ENCODE results near the gene IL1RAP.

The IL1RAP gene

DNA sequence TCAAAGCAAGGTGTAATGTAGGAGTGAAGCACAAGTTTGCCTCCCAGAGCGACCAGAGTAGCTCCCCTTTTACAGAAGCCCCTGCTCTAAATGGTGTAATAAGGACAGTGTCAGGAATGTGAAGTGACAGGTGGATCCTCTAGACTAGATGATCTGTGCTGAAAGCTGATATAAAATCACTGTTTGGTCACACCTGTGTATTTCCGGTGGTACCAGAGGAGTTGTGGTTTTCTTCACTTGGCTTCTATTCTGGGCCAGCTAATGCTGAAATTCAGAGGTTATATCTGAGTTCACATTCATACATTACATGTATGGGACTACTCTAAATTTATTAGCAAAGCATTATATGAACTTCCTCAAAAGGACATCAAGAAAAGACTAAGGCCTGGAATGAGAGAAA lies 117.4 kb downstream of the IL1RAP start:
- Histone ChIP-seq H3K36me3 (ENCODE audit: control insufficient read depth in 1 of 2, insufficient read depth in 2 of 2, low read length in 2 of 2) (no peaks in the 10 kb centered on the region), H3K4me3 (ENCODE audit: low read depth in 1 of 2, low read length in 2 of 2) (no peak overlapping the region), H3K4me1 (ENCODE audit: control insufficient read depth in 1 of 2, insufficient read depth in 2 of 2, low read length in 2 of 2) (no peaks in the 10 kb centered on the region), H3K27me3 (ENCODE audit: control insufficient read depth in 1 of 2, insufficient read depth in 2 of 2, low read length in 2 of 2) (no peaks in the 10 kb centered on the region), H3K9ac (ENCODE audit: low read depth in 1 of 2, low read length in 2 of 2) (no peak overlapping the region), H3K27ac (ENCODE audit: low read depth, low read length) (no peak overlapping the region), H3K9me3 (ENCODE audit: control insufficient read depth in 1 of 2, low read length in 2 of 2) (no peaks in the 10 kb centered on the region)

- Histone ChIP-seq H3K4me1 (ENCODE audit: control insufficient read depth in 1 of 2, insufficient read depth in 2 of 2, low read length in 2 of 2) (no peaks in the 10 kb centered on the region), H3K4me3 (ENCODE audit: low read depth in 1 of 2, low read length in 2 of 2) (no peak overlapping the region), H3K9me3 (ENCODE audit: control insufficient read depth in 1 of 2, low read length in 2 of 2) (no peaks in the 10 kb centered on the region), H3K36me3 (ENCODE audit: control insufficient read depth in 1 of 2, insufficient read depth in 2 of 2, low read length in 2 of 2) (no peaks in the 10 kb centered on the region), H3K27ac (ENCODE audit: low read depth, low read length) (no peak overlapping the region), H3K9ac (ENCODE audit: low read depth in 1 of 2, low read length in 2 of 2) (no peak overlapping the region), H3K27me3 (ENCODE audit: control insufficient read depth in 1 of 2, insufficient read depth in 2 of 2, low read length in 2 of 2) (no peaks in the 10 kb centered on the region)
These were observed 127.7 kb downstream of the IL1RAP start for GRCh38 chr3:190641564-190641963.

DNA sequence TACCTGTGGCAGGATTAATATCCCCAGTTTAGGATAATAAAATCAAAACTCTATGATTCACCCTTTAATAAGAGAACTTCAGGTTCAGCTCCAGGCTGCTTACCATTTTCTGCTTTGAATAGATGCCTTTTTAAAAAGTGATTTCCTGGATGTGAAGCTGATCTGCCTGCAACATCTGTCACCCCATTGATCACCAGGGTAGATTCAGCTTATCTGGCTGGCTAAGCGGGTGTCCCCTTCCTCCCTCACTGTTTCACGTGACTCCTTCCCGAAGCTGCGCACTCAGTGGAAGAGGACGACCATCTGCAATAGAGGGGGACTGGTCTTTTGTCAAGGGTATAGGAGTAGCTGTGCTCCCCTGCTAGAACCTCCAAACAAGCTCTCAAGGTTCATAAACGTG lies 128.1 kb downstream of the IL1RAP start:
- no peak overlapping the region for H3K9ac ChIP-seq (ENCODE audit: low read depth in 1 of 2, low read length in 2 of 2)
- H3K36me3 ChIP-seq (ENCODE audit: control insufficient read depth in 1 of 2, insufficient read depth in 2 of 2, low read length in 2 of 2), result no peaks in the 10 kb centered on the region
- no peaks in the 10 kb centered on the region for H3K4me1 ChIP-seq (ENCODE audit: control insufficient read depth in 1 of 2, insufficient read depth in 2 of 2, low read length in 2 of 2)
- H3K4me3 ChIP-seq (ENCODE audit: low read depth in 1 of 2, low read length in 2 of 2), result no peak overlapping the region
- no peaks in the 10 kb centered on the region for H3K9me3 ChIP-seq (ENCODE audit: control insufficient read depth in 1 of 2, low read length in 2 of 2)
- no peaks in the 10 kb centered on the region for H3K27me3 ChIP-seq (ENCODE audit: control insufficient read depth in 1 of 2, insufficient read depth in 2 of 2, low read length in 2 of 2)
- no peak overlapping the region for H3K27ac ChIP-seq (ENCODE audit: low read depth, low read length)

GRCh38 chr3:190644035-190644434 lies 130.2 kb downstream of the IL1RAP start:
- H3K27ac ChIP-seq (ENCODE audit: low read depth, low read length), result no peak overlapping the region
- no peaks in the 10 kb centered on the region for H3K27me3 ChIP-seq (ENCODE audit: control insufficient read depth in 1 of 2, insufficient read depth in 2 of 2, low read length in 2 of 2)
- no peak overlapping the region for H3K4me3 ChIP-seq (ENCODE audit: low read depth in 1 of 2, low read length in 2 of 2)
- no peaks in the 10 kb centered on the region for H3K4me1 ChIP-seq (ENCODE audit: control insufficient read depth in 1 of 2, insufficient read depth in 2 of 2, low read length in 2 of 2)
- H3K9ac ChIP-seq (ENCODE audit: low read depth in 1 of 2, low read length in 2 of 2), result no peak overlapping the region
- no peaks in the 10 kb centered on the region for H3K36me3 ChIP-seq (ENCODE audit: control insufficient read depth in 1 of 2, insufficient read depth in 2 of 2, low read length in 2 of 2)
- no peaks in the 10 kb centered on the region for H3K9me3 ChIP-seq (ENCODE audit: control insufficient read depth in 1 of 2, low read length in 2 of 2)

GRCh38 chr3:190644766-190645165 lies 130.9 kb downstream of the IL1RAP start:
- Histone ChIP-seq H3K9ac (ENCODE audit: low read depth in 1 of 2, low read length in 2 of 2) (no peak overlapping the region), H3K4me3 (ENCODE audit: low read depth in 1 of 2, low read length in 2 of 2) (no peak overlapping the region), H3K4me1 (ENCODE audit: control insufficient read depth in 1 of 2, insufficient read depth in 2 of 2, low read length in 2 of 2) (no peaks in the 10 kb centered on the region), H3K27ac (ENCODE audit: low read depth, low read length) (no peak overlapping the region), H3K36me3 (ENCODE audit: control insufficient read depth in 1 of 2, insufficient read depth in 2 of 2, low read length in 2 of 2) (no peaks in the 10 kb centered on the region), H3K27me3 (ENCODE audit: control insufficient read depth in 1 of 2, insufficient read depth in 2 of 2, low read length in 2 of 2) (no peaks in the 10 kb centered on the region), H3K9me3 (ENCODE audit: control insufficient read depth in 1 of 2, low read length in 2 of 2) (no peaks in the 10 kb centered on the region)

- Histone ChIP-seq H3K4me1 (ENCODE audit: control insufficient read depth in 1 of 2, insufficient read depth in 2 of 2, low read length in 2 of 2) (no peaks in the 10 kb centered on the region), H3K27me3 (ENCODE audit: control insufficient read depth in 1 of 2, insufficient read depth in 2 of 2, low read length in 2 of 2) (no peaks in the 10 kb centered on the region), H3K9me3 (ENCODE audit: control insufficient read depth in 1 of 2, low read length in 2 of 2) (no peaks in the 10 kb centered on the region), H3K36me3 (ENCODE audit: control insufficient read depth in 1 of 2, insufficient read depth in 2 of 2, low read length in 2 of 2) (no peaks in the 10 kb centered on the region), H3K27ac (ENCODE audit: low read depth, low read length) (no peak overlapping the region), H3K9ac (ENCODE audit: low read depth in 1 of 2, low read length in 2 of 2) (no peak overlapping the region), H3K4me3 (ENCODE audit: low read depth in 1 of 2, low read length in 2 of 2) (no peak overlapping the region)
These were observed 132.1 kb downstream of the IL1RAP start for GRCh38 chr3:190645932-190646460.

DNA sequence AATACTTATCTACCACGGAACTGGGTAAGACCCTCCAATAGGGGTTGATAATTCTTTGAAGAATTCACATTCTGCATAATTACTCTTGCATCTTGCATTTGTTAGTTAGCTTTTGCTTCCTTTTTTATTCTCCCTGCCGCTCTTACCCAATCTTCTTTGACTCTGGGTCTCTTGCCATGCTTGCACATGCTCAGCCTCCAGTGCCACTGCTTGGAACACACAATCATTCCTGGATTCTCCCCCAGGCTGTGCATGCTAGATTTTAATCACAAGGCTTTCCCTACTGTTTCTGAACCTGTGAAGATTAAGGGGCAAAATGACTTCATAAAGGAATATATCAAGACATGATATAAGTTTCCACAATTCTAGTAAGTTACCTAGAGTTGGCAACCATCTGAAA lies 133.1 kb downstream of the IL1RAP start:
- no peaks in the 10 kb centered on the region for H3K4me1 ChIP-seq (ENCODE audit: control insufficient read depth in 1 of 2, insufficient read depth in 2 of 2, low read length in 2 of 2)
- H3K9ac ChIP-seq (ENCODE audit: low read depth in 1 of 2, low read length in 2 of 2), result no peak overlapping the region
- H3K4me3 ChIP-seq (ENCODE audit: low read depth in 1 of 2, low read length in 2 of 2), result no peak overlapping the region
- no peaks in the 10 kb centered on the region for H3K9me3 ChIP-seq (ENCODE audit: control insufficient read depth in 1 of 2, low read length in 2 of 2)
- no peaks in the 10 kb centered on the region for H3K27me3 ChIP-seq (ENCODE audit: control insufficient read depth in 1 of 2, insufficient read depth in 2 of 2, low read length in 2 of 2)
- H3K36me3 ChIP-seq (ENCODE audit: control insufficient read depth in 1 of 2, insufficient read depth in 2 of 2, low read length in 2 of 2), result no peaks in the 10 kb centered on the region
- H3K27ac ChIP-seq (ENCODE audit: low read depth, low read length), result no peak overlapping the region

GRCh38 chr3:190655933-190656332 lies 142.0 kb downstream of the IL1RAP start:
- Histone ChIP-seq H3K27ac (ENCODE audit: low read depth, low read length) (no peak overlapping the region), H3K9ac (ENCODE audit: low read depth in 1 of 2, low read length in 2 of 2) (no peak overlapping the region), H3K36me3 (ENCODE audit: control insufficient read depth in 1 of 2, insufficient read depth in 2 of 2, low read length in 2 of 2) (no peaks in the 10 kb centered on the region), H3K9me3 (ENCODE audit: control insufficient read depth in 1 of 2, low read length in 2 of 2) (no peaks in the 10 kb centered on the region), H3K4me3 (ENCODE audit: low read depth in 1 of 2, low read length in 2 of 2) (no peak overlapping the region), H3K4me1 (ENCODE audit: control insufficient read depth in 1 of 2, insufficient read depth in 2 of 2, low read length in 2 of 2) (no peaks in the 10 kb centered on the region), H3K27me3 (ENCODE audit: control insufficient read depth in 1 of 2, insufficient read depth in 2 of 2, low read length in 2 of 2) (no peaks in the 10 kb centered on the region)

GRCh38 chr3:190658106-190658505 lies 144.2 kb downstream of the IL1RAP start:
- no peaks in the 10 kb centered on the region for H3K9me3 ChIP-seq (ENCODE audit: control insufficient read depth in 1 of 2, low read length in 2 of 2)
- no peaks in the 10 kb centered on the region for H3K36me3 ChIP-seq (ENCODE audit: control insufficient read depth in 1 of 2, insufficient read depth in 2 of 2, low read length in 2 of 2)
- H3K27ac ChIP-seq (ENCODE audit: low read depth, low read length), result no peak overlapping the region
- no peaks in the 10 kb centered on the region for H3K4me1 ChIP-seq (ENCODE audit: control insufficient read depth in 1 of 2, insufficient read depth in 2 of 2, low read length in 2 of 2)
- no peak overlapping the region for H3K4me3 ChIP-seq (ENCODE audit: low read depth in 1 of 2, low read length in 2 of 2)
- no peak overlapping the region for H3K9ac ChIP-seq (ENCODE audit: low read depth in 1 of 2, low read length in 2 of 2)
- no peaks in the 10 kb centered on the region for H3K27me3 ChIP-seq (ENCODE audit: control insufficient read depth in 1 of 2, insufficient read depth in 2 of 2, low read length in 2 of 2)

DNA sequence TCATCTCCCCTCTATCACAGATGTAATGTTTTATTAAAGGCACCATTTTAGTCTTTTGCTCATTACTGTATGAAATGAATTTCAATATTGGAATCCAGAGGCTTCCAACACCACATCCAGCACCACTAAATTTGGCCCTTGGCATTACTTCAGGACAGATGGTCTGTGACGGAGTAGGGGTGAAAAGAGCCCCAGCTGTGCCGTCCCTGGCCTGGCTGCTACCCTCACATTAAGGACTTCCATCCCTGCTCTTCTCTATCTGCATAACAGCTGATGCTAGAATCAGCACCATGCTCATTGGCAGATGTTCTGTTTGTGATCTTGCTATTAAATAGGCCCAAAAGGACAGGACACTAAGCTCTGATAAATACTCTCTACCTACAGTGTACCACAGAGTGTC lies 152.9 kb downstream of the IL1RAP start:
- Histone ChIP-seq H3K27me3 (ENCODE audit: control insufficient read depth in 1 of 2, insufficient read depth in 2 of 2, low read length in 2 of 2) (no peaks in the 10 kb centered on the region), H3K4me1 (ENCODE audit: control insufficient read depth in 1 of 2, insufficient read depth in 2 of 2, low read length in 2 of 2) (no peaks in the 10 kb centered on the region), H3K9me3 (ENCODE audit: control insufficient read depth in 1 of 2, low read length in 2 of 2) (no peaks in the 10 kb centered on the region), H3K36me3 (ENCODE audit: control insufficient read depth in 1 of 2, insufficient read depth in 2 of 2, low read length in 2 of 2) (no peaks in the 10 kb centered on the region), H3K27ac (ENCODE audit: low read depth, low read length) (no peak overlapping the region), H3K9ac (ENCODE audit: low read depth in 1 of 2, low read length in 2 of 2) (no peak overlapping the region), H3K4me3 (ENCODE audit: low read depth in 1 of 2, low read length in 2 of 2) (no peak overlapping the region)

DNA sequence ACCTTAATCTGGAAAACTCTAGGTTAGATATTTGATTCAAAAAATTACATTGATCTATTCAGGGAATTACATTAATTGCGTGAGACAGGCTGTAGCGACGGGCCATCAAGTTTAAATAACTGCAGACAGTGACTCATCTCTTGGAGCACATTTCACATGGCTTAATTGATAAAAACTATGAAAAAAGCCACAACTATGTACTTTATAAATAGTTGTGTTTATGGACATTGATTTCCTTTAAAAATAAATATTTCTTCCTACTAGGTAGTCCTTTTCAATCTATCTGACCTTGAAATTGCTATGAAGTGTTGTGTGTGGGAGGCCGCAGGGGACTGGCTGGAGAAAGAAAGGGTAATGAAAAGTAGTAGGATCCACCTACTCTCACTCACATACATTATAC lies 157.8 kb downstream of the IL1RAP start:
- Histone ChIP-seq H3K36me3 (ENCODE audit: control insufficient read depth in 1 of 2, insufficient read depth in 2 of 2, low read length in 2 of 2) (no peaks in the 10 kb centered on the region), H3K4me3 (ENCODE audit: low read depth in 1 of 2, low read length in 2 of 2) (no peak overlapping the region), H3K9ac (ENCODE audit: low read depth in 1 of 2, low read length in 2 of 2) (no peak overlapping the region), H3K27me3 (ENCODE audit: control insufficient read depth in 1 of 2, insufficient read depth in 2 of 2, low read length in 2 of 2) (no peaks in the 10 kb centered on the region), H3K4me1 (ENCODE audit: control insufficient read depth in 1 of 2, insufficient read depth in 2 of 2, low read length in 2 of 2) (no peaks in the 10 kb centered on the region), H3K9me3 (ENCODE audit: control insufficient read depth in 1 of 2, low read length in 2 of 2) (no peaks in the 10 kb centered on the region), H3K27ac (ENCODE audit: low read depth, low read length) (no peak overlapping the region)
